A549 (cell line): ENCODE results near the gene TRIM39.

Experiments
- HMGXB4 ChIP-seq: fragments of 250-450 bp; sonication (Bioruptor Pico); IDR thresholded peaks from 2 replicates; pipeline ENCODE4 v1.5.0; 2021; ENCODE audit warnings: mild to moderate bottlenecking, moderate library complexity, borderline replicate concordance
- MAFK ChIP-seq: fragments of 450-650 bp; IDR thresholded peaks from 2 replicates; pipeline ENCODE4 v1.6.1; 2014; ENCODE audit not compliant: partially characterized antibody
- TF ChIP-seq, protein P1 (sequence below): fragments of >200 bp; sonication (Bioruptor Twin); formaldehyde crosslinking; IDR thresholded peaks from 3 replicates; pipeline ENCODE4 v1.5.1; 2016

DNA sequence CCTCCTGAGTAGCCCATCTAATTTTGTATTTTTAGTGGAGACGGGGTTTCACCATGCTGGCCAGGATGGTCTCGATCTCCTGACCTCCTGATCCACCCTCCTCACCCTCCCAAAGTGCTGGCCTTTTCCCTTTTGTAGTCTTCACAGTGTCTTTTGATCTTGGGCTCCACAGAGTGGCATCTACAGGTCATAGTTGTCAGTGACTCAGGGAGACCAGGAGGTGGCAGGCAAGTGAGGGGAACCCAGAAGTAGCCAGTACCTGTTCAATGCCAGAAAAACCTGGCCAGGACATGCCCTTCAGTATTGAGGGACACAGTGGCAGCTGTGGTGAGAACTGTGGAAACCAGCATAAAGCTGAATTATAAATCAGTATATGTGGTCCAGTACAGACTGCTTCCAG is 37.9 kb downstream of the TRIM39 start:
- TF ChIP-seq HMGXB4 (CRISPR knock-in tag) (no peak), MAFK (no peak)
- TF ChIP-seq, protein P1, sequence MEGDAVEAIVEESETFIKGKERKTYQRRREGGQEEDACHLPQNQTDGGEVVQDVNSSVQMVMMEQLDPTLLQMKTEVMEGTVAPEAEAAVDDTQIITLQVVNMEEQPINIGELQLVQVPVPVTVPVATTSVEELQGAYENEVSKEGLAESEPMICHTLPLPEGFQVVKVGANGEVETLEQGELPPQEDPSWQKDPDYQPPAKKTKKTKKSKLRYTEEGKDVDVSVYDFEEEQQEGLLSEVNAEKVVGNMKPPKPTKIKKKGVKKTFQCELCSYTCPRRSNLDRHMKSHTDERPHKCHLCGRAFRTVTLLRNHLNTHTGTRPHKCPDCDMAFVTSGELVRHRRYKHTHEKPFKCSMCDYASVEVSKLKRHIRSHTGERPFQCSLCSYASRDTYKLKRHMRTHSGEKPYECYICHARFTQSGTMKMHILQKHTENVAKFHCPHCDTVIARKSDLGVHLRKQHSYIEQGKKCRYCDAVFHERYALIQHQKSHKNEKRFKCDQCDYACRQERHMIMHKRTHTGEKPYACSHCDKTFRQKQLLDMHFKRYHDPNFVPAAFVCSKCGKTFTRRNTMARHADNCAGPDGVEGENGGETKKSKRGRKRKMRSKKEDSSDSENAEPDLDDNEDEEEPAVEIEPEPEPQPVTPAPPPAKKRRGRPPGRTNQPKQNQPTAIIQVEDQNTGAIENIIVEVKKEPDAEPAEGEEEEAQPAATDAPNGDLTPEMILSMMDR: no peak
